RWPE2 (cell line): Measurements from ENCODE around the gene CNTN1.
A peak's percentile ranks its signal among the peaks of the same experiment; 100 is the strongest.

ENCODE experiments used
- ATAC-seq: fragments of 200-7000 bp; cut with Tn5 transposase; 3 replicates; pipeline ENCODE4 v1.9.1; 2021; ENCODE audit warnings: low read depth
- DNase-seq: peaks from one replicate; pipeline ENCODE4 v3.0.0-alpha.2; 2020; ENCODE audit warnings: low spot score
- H3K27ac ChIP-seq: fragments of 450-650 bp; 2 replicates; pipeline ENCODE4 v1.5.1; 2017; ENCODE audit warnings: mild to moderate bottlenecking; ENCODE audit not compliant: poor library complexity, severe bottlenecking
- H3K27me3 ChIP-seq: fragments of 250-450 bp; sonication (Bioruptor Pico); 2 replicates; pipeline ENCODE4 v1.5.1; 2021; ENCODE audit warnings: mild to moderate bottlenecking, moderate library complexity; ENCODE audit not compliant: insufficient read depth, poor library complexity, severe bottlenecking
- H3K36me3 ChIP-seq: fragments of 250-450 bp; sonication (Bioruptor Pico); 2 replicates; pipeline ENCODE4 v1.5.1; 2020; ENCODE audit warnings: low read depth, mild to moderate bottlenecking, moderate library complexity
- H3K4me1 ChIP-seq: fragments of 250-450 bp; sonication (Bioruptor Pico); 2 replicates; pipeline ENCODE4 v1.5.1; 2021; ENCODE audit warnings: mild to moderate bottlenecking, moderate library complexity; ENCODE audit not compliant: insufficient read depth, poor library complexity, severe bottlenecking
- H3K4me3 ChIP-seq: fragments of 250-450 bp; sonication (Bioruptor Pico); 2 replicates; pipeline ENCODE4 v1.5.1; 2021; ENCODE audit warnings: mild to moderate bottlenecking, moderate library complexity; ENCODE audit not compliant: severe bottlenecking
- H3K9me3 ChIP-seq: fragments of 250-450 bp; sonication (Bioruptor Pico); 2 replicates; pipeline ENCODE4 v1.5.1; 2021; ENCODE audit warnings: mild to moderate bottlenecking, moderate library complexity; ENCODE audit not compliant: severe bottlenecking
- TF ChIP-seq, protein P1 (sequence below): fragments of 450-650 bp; IDR thresholded peaks from one replicate; pipeline ENCODE4 v1.5.1; 2017; ENCODE audit warnings: mild to moderate bottlenecking, moderate library complexity; ENCODE audit not compliant: poor library complexity, severe bottlenecking

The CNTN1 gene

DNA sequence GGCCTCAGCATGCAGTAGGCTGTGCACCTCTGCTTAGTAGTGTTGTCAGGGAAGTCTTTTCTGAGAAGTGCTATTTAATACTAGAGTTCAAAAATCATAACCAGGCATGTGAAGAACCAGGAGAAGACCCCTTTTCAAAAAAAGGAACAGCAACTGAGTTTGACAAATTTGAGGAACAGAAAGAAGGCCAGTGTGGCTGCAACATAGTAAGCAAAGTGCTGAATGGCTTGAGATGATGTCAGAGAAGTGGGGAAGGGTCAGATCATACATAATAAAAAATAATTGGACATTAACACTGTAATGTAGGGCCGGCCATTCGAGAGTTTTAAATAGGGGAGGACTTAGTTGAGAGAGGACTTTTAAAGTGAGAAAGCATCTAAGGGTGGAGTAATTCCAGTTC, 11.1 kb upstream of the CNTN1 start:
- Histone ChIP-seq H3K27me3 (no peaks in the 10 kb centered on the region), H3K4me3 (no peak overlapping the region), H3K4me1 (no peaks in the 10 kb centered on the region), H3K27ac (no peak overlapping the region), H3K36me3 (no peaks in the 10 kb centered on the region), H3K9me3 (no peaks in the 10 kb centered on the region)
- no peak for ATAC-seq
- no peak for DNase-seq
- TF ChIP-seq, protein P1, sequence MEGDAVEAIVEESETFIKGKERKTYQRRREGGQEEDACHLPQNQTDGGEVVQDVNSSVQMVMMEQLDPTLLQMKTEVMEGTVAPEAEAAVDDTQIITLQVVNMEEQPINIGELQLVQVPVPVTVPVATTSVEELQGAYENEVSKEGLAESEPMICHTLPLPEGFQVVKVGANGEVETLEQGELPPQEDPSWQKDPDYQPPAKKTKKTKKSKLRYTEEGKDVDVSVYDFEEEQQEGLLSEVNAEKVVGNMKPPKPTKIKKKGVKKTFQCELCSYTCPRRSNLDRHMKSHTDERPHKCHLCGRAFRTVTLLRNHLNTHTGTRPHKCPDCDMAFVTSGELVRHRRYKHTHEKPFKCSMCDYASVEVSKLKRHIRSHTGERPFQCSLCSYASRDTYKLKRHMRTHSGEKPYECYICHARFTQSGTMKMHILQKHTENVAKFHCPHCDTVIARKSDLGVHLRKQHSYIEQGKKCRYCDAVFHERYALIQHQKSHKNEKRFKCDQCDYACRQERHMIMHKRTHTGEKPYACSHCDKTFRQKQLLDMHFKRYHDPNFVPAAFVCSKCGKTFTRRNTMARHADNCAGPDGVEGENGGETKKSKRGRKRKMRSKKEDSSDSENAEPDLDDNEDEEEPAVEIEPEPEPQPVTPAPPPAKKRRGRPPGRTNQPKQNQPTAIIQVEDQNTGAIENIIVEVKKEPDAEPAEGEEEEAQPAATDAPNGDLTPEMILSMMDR = no peak

DNA sequence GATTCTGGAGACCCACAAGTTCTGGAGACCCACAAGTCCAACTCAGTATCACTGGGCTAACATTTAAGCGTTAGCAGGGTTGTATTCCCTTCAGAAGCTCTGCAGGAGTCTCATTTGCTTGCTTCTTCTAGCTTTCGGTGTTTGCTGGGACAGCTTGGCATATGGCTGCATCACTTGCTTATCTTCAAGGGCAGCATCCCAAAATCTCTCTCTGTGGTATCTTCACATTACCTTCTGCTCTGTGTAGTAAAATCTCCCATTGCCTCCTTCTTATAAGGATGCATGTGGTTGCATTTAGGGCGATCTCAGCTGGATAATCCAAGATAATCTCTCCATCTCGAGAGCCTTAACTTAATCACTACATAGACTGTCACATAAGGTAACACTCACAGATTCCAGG, 7.3 kb upstream of the CNTN1 start:
- Histone ChIP-seq H3K27me3 (no peaks in the 10 kb centered on the region), H3K4me3 (no peak overlapping the region), H3K9me3 (no peaks in the 10 kb centered on the region), H3K27ac (no peak overlapping the region), H3K36me3 (no peaks in the 10 kb centered on the region), H3K4me1 (peaks cover 7% of the 10 kb centered on the region)
- TF ChIP-seq, protein P1 = no peak
- no peak for ATAC-seq
- DNase-seq = no peak

DNA sequence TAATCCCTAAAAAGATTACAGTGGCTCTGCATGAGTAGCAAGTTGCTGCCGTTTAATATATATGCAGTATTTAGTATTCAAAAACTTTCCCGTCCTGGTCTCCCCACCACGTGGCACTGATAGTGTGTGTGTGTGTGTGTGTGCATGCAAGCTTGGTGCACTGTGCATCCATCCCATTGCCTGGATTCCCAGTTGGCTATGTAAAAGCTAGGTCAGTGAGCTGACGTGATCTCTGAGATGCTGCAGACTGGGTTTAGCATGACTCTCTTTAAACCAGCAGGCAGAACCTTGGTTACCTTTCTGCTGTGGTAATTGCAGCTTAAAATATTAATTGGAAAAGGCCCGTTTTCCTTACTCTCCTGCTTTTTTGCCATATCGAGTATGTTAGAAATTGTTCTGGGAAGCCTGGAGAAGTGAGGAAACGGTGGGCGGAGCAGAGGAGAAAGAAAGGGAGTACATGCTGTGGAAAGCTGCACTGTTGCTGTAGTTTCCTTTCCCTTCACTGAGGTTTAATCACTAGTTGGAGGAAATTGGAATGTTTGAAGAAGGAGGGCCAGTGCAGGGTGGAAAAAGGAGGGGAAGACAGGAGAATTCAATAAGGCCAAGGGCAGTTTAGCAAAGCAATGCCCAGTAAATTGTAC, 4.0 kb upstream of the CNTN1 start:
- H3K27me3 ChIP-seq = peaks cover 14% of the 10 kb centered on the region
- peaks cover 13% of the 10 kb centered on the region for H3K4me1 ChIP-seq
- no peaks in the 10 kb centered on the region for H3K36me3 ChIP-seq
- H3K27ac ChIP-seq = no peak overlapping the region
- TF ChIP-seq, protein P1 = no peak
- no peak for DNase-seq
- H3K9me3 ChIP-seq = no peaks in the 10 kb centered on the region
- H3K4me3 ChIP-seq = no peak overlapping the region
- ATAC-seq = no peak

DNA sequence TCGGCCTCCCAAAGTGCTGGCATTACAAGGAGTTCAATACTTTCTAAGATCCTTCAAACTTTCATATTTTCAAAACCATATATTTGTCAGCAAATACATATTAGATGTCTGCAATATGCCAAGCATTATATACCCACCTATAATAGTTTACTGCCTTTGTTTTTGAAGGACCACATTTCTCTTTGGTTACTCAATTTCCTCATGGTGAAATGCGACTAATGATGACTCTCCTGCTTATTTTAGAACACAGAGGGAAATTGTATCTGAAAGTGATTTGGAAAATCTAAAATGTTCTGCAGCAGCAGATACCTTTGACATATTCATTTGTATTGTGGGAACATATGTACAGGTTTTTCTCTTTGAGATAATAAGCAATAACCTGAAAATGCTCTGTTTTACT, 2.7 kb upstream of the CNTN1 start:
- Histone ChIP-seq H3K9me3 (no peaks in the 10 kb centered on the region), H3K27me3 (peaks cover 24% of the 10 kb centered on the region), H3K4me1 (peaks cover 13% of the 10 kb centered on the region), H3K4me3 (no peak overlapping the region), H3K27ac (peak overlapping the region; percentile 42), H3K36me3 (no peaks in the 10 kb centered on the region)
- DNase-seq = no peak
- no peak for ATAC-seq
- TF ChIP-seq, protein P1 = no peak

DNA sequence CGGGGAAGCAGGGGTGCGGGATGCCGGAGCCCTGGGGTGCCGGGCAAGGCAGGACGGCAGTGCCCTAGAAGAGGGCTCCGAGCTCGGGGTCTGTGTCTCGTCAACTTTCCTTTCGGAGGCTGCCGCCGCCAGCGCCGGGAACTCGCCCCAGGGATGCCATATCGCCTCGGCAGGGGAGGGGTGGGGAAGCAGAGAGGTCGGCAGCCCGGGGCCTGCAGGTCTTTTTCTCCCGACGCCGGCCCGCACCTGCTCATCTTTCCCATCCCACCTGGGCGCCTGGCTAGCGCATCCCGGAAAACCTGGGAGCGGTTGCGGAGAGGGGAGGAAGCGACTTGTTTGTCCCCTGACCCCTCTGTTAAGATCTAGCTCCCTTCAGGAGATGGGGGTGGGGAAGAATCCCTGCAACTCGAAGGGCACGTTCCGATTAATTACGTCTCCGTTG, 547 bp downstream of the CNTN1 start:
- Histone ChIP-seq H3K9me3 (no peaks in the 10 kb centered on the region), H3K27ac (no peak overlapping the region), H3K36me3 (no peaks in the 10 kb centered on the region), H3K4me3 (peak overlapping the region; percentile 31), H3K27me3 (peaks cover 24% of the 10 kb centered on the region), H3K4me1 (peaks cover 13% of the 10 kb centered on the region)
- TF ChIP-seq, protein P1 = no peak
- ATAC-seq = no peak
- peak; percentile 49 for DNase-seq
